LoVo (cell line): ENCODE data around the gene MS4A12.
"Not testable (repeated sequence)": the region's sequence is repeated elsewhere in the genome, so short reads cannot be mapped to it uniquely, and the experiment has no call there.

Experiments used
- DNase-seq: peaks from one replicate; pipeline ENCODE4 v3.0.0-alpha.2; 2016; ENCODE audit warnings: low spot score

The MS4A12 gene

DNA sequence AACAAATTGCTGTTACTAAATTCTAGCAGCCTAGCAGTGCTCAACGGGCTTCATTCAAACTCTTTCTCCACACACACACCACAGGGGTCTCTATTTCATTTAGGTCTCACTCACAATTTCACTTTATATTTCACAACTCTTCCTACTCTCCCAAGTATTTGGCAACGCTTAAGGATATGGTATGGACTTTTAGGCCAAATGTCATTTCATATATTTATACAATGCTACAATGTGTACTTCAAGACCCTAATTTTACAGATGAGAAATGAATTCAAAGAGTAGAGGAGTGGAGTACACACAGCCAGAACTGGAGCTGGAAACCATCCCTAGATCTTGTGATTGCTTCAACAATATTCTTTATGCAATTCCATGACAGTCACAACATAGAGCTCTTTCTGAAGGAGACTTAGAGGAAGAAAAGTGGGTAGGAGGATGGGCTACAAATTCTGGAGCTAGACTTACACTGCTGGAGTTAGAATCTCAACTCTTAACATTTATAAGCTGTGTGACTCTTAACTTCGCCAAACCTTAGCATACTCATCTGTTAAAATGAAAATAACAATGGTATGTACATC is 20.2 kb downstream of the MS4A12 start:
- no peak for DNase-seq

DNA sequence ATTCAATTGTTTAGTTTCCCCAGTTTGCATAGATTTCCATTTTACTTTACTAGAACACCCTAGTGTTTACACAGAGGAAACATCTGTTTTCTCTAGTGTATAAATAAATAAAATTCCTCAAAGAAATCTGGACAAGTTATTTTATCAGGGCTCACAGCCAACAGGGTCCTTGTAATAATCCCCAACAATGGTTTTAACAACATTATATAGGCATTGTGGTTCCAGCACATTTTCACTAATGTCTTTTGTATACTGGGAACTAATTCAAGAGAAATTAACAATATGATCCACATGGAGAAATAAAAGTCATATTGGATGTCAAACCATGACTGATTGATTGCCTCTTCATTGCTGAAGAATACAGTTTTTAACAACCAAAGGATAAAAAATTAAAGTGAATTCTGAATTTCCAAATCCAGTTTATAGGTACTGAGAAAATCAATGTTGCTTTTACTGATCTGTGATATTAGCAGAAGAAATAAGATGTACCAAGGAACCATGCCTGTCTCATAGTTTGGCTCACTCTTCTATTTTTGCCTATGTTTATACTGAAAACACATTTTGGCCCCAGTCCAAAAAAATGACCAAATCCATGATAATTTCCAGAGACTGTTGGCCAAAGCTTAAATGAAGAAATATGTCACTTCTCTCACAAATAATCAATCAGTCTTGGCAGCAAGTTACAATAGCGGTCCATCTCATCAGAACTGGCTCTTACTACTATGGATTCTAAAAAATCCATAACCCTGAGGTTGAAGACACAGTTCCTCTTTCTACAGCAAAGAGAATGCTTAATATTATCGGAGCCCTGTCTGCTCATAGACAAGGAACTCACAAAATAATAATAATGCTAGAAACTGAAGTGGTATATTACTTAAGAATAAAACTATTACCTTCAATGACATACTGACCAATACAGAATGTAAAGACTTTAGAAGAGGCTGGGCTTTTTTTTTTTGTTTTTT is 21.2 kb downstream of the MS4A12 start:
- DNase-seq: no peak

DNA sequence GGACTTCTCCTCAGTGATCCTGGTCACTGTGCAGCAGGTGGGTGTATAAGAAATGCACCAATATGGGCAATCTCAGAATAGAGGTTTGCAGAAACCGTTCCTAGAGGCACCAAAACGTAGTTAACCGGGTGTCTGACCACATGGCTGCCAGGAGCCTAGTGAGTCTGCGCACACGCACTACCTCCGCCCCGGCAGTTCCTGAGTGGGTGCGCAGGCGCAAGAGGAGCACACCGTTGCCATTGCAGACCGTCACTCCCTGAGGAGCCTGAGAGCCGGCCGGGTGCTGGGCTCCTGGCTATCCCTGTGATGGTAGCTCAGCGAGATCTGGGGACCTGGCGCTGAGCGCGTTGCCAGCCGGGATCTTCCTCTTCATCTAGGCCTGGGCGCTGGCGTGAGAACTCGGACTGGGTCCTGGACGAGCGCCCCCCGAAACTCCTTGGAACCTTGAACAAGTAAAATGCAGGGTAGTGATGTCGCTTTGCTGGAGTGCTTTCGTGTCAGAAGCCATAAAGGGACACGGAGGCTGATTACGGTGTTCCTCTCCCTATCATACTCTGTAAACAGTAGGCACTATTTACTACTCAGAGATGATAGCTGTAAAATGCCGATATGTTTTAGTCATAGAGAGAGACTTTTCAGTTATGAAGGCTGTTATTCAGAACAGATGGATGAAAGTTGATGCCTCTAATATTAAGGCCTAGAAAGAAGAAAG is 22.7 kb downstream of the MS4A12 start, which contains the start of gene MS4A13:
Gene MS4A13 (plus strand): TSS at position 249 of the 712 bp plus-strand sequence. CDS start 2,692 bp downstream, outside the sequence.
- no peak for DNase-seq

DNA sequence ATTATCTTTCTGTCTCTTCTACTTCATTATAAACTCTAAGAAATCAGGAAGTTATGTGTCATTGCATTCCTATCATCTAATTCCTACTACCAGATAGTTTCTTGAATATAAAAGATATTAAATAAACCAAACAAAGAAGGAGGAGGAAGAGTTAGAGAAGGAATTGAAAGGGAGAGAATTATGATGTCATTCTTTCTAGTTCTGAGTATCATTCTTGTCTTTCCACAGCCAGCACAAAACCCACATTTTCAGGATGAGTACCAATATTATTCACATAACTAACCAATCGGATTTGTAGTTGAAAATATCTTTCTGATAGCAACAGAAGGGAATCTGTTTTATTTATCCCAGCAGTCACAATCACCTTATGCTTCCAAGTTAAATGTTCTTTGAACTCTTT is 35.9 kb downstream of the MS4A12 start:
- no peak for DNase-seq

DNA sequence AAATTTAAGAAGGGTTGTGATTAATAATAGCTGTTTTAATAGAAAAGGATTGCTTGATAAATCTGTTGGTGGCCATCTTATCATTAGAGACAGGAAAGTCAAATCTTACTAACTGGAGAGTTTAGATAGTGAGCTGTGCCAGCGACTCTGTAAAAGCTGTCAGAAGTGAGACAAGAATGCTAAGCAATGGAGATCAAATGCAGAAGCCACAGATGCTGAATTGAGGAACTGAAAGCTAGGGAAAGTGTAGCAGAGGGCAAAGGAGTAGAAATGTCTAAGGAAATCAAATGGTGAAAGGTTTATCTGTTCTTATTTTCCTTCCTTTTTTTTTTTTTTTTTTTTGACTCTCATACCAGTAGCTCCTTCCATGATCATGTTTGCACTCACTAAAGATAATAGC is 36.4 kb downstream of the MS4A12 start:
- DNase-seq: no peak

DNA sequence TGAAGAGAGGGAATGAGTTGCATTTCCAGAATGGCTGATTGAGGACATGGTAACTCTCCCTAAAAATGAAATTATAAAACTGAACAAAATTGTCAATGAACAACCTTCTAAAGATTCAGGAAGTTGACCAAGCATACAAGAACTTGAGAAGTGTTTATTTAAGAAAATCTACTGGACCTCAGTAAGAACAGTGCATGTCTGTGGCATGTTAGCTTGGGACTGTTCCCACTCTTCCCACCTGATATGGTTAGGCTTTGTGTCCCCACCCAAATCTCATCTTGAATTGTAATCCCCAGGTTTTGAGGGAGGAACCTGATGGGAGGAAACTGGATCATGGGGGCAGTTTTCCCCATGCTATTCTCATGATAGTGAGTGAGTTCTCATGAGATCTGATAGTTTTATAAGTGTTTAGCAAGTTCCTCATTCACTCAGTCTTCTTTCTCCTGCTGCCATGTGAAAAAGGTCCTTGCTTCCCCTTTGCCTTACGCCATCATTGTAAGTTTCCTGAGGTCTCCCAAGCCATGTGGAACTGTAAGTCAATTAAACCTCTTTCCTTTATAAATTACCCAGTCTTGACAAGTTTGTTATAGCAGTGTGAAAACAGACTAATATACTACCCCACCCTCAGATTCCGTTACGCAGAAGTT is 38.0 kb downstream of the MS4A12 start:
- DNase-seq: no peak

DNA sequence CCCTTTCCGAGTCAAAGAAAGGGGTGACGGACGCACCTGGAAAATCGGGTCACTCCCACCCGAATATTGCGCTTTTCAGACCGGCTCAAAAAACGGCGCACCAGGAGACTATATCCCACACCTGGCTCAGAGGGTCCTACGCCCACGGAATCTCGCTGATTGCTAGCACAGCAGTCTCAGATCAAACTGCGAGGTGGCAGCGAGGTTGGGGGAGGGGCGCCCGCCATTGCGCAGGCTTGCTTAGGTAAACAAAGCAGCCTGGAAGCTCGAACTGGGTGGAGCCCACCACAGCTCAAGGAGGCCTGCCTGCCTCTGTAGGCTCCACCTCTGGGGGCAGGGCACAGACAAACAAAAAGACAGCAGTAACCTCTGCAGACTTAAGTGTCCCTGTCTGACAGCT is 39.8 kb downstream of the MS4A12 start:
- DNase-seq: not testable (repeated sequence)

DNA sequence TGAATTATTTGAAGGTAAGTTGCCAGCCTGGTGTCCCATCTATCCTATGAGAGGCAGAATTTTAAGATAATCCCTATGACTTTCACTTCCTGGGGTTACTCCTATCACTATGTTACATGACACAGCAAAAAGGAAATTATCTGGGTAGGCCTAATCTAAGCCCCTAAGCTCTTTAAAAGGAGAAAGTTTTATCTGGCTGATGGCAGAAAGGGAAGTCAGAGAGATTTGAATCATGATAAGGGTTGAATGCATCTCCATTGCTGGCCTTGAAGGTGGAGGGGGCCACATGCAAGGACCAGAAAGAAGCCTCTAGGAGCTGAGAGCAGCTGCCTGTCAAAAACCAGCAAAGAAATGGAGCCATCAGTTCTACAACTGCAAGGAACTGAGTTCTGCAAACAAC is 46.0 kb downstream of the MS4A12 start:
- not testable (repeated sequence) for DNase-seq

DNA sequence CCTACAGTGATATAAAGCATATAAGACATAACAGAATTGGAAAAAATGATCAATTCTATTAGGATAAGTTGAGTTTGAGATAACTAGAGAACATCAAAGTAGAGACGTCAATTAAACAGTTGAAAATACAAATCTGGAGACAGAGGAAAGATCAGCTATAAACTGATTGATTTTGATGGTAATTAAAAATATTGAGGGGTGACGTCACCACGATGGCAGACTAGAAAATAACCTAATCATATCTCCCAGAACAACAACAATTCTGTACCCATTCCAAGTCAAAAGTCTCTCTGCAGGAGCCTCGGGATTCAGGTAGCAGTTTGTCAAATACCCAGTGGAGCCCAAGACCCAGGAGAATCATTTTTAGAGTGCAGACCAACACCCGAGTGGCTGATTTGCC is 51.5 kb downstream of the MS4A12 start:
- no peak for DNase-seq
